GM18909 (cell line): ENCODE results near the gene CDC42EP4.

ENCODE experiments used
- ATAC-seq: cut with Tn5 transposase; IDR thresholded peaks from one replicate; pipeline ENCODE4 v1.9.1; 2021; ENCODE audit warnings: mild to moderate bottlenecking; ENCODE audit not compliant: unreplicated experiment, poor library complexity

Gene CDC42EP4

DNA sequence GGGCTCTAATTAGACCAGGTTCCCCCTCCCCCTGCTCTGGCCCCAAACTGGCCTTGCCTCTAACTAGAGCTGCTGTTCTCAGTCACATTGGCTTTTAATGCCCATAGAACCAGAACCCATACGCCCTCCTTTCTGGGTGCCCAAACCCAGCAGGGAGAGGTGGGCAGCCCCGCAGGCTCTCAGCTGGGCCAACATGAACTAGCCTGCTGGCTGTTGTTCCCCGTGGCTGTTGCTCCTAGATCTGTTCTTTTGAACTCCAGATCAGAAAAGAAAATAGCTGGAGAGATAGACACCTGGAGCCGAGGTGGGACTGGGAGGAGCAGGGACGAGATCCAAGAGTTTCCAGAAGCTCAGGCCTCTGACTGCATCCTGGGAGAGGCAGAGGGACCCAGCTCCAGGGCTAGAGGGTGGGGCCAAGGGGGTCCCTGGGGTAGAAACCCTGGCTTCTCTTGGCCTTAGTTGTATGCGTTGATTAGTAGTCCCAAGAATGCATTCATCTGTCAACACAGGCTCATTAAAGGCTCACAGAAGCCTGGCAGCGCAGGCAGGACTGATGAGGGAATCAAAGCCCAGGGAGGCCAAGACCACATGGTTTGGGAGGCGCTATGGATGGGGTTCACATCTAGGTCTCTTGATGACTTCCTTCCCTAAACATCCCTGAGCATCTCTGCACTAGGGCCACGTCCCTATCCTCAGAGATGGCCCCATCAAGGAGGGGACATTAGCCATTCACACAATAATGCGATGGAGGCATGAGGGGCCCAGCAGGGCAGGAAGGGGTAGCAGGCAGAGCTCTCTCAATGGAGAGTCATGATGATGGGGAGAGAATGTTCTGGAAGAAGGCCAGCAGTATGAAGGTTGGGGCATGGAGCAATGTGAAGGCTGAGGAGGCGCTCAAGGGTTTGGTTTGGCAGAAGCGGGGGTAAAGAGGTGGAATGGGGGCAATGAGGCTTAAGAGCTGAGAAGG, 48.8 kb downstream of the CDC42EP4 start:
- no peak for ATAC-seq

DNA sequence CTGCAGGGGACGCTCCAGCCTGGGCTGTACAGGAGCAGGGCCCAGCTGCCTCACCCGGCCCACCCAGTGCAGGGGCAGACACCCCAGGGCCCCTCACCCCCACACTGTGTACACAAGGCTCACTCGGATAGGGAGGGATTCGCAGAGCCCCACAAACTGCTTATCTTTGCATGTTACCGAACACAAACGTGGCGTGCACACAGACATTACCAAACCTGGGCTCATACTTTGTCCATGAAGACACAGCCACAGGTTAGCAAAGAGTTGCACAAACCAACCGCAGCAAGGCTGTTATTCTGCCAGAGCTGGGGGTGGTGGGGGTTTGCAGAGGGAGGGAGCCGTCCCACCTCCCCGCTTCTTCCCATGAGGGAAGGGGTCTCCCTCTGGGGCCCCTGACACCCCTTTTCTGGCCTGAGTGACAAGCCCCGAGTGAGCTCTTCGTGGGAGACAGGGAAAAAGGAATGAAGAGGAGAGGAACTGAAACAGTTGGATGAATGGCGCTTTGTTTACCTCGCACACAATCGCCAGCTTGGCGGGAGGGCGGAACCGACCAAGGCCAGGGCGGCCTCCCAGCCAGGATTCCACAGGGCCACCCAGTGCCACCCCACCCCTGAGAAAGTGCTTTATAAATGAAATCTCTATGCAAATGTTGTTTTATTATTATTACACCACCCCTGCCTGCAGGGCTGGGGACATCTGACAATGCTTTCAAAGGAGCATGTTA, 49.7 kb downstream of the CDC42EP4 start:
- no peak for ATAC-seq

DNA sequence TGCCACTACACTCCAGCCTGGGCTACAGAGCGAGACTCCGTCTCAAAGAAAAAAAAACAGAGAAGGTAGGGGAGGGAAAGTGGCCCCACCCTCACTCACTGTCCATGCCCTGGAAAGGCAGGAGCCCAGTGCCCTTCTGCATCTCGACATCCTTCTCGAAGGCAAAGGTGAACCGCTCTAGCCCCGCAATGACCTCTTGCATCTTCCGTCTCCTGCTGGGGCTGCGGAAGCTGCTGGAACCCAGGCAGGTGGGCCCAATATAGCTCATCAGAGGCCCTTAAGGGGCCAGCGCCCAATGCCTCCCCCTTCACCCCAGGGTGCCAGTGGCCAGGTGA, 50.2 kb downstream of the CDC42EP4 start, which contains the start of gene CPSF4L:
Gene CPSF4L (minus strand): TSS at position 264 of the 335 bp plus-strand sequence. CDS start 62 bp downstream, at position 202.
- no peak for ATAC-seq

DNA sequence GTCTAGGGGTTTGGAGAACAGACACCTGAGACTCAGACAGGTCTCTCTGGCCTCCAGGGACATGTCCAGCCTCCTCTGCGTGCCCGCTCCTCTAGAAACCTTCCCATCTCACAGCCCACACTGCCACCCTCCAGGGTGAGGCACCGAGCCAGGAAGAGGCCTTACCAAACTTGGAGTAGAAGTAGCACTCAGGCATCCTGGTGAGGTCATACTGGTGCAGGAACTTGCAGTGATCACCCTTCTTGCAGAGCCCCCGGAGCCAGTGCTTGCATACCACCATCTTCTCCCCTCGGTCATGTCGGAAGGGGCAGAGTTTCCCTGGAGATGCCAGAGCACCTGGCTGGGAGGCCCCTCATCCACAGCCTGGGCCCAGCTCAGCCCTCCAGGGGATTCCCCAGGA, 54.3 kb downstream of the CDC42EP4 start:
- ATAC-seq, result no peak

DNA sequence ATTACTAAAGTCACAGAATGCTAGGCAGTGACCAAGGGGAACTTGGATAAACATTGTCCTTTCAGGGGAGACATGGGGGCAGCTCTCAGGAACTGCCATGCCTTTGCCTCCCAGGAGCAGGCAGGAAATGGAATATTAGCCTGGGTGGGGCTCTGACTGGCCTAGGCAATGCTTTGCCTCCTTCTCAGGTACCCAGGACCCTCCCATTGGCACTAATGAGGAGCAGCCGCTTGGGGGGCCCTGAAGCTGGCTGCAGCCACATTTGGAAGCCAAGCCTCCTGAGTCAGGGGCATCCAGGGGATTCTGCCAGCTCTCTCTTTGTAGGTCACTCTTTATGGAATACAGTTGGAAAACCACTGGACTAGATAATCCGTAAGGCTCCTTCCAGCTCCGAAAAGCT, 55.6 kb downstream of the CDC42EP4 start:
- ATAC-seq, result no peak

DNA sequence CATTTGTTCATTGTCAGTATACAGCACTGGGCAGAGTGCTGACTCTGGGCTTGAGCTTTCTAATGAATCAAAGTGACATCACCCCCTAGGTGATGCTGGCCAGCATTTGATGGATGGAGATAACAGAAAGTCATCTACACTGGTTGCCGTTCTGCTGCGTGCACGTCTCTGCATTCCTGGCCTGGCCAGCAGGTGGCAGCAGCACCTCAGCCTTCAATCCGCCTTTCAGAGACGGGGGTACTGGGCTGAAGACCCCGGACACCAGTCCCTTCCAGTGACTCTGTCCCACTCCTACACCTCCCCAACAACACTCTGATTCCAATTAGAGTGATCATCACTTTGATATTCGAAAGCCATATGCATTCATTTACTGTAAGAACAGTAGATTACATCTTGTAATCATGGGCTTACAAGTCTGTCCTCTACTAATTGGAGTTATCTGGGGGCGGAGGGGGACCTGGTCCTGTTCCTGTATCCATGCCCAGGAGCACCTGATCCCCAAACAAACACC, 56.1 kb downstream of the CDC42EP4 start:
- ATAC-seq, result peak; percentile 62

DNA sequence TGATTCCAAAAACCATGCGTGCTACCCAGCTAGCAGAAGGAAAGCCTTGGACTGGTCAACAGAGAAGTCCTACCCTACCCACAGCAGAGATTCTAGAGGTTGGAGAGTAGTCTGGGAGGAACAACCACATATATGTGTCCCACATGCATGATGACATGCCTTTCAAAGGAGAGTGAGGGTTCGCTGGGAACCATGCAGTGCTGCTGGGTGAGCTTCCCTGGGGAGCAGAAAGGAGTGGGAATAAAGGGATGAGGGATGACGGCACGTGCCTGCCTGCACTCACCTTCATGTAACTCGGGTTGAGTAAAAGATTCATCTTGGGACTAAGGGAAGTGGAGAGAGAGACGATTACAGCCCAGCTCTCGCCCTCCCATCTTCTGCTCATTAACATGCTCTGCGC, 59.9 kb downstream of the CDC42EP4 start:
- no peak for ATAC-seq

DNA sequence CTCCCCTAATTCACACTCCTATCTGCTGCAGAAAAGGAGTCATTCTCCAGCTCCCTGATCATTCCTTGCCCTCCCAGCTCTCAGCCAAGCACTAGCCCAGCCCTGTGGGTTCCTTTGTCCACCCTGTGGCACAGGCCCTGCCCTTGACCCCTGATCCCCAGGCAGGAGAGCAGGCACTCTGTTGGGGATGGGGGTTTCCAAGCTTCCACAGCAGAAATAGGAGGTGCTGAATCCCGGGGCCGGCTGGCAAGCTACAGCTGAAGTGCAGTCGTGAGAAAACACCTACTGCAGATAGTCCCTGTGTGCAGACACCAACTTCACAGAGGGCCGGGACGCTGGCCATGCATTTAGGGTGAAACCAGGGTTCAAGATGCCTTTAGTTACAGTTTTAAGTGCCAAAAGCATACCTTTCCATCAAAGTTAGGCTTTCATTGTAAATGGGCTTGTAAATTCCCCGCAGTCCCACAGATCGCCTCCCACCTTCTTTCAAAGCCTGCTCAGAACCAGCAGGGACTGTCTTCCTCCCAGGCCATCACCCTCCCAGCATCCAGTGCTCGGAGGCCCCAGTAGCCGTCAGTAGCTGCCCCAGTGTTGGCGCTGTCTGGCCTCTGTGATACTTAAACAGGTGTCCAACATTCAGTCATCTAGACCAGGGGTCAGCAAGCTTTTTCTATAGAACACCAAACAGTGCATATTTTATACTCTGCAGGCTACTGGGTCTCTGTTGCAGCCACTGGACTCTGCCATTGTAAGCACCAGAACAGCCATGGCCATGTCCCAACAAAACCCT, 60.8 kb downstream of the CDC42EP4 start:
- ATAC-seq, result no peak

DNA sequence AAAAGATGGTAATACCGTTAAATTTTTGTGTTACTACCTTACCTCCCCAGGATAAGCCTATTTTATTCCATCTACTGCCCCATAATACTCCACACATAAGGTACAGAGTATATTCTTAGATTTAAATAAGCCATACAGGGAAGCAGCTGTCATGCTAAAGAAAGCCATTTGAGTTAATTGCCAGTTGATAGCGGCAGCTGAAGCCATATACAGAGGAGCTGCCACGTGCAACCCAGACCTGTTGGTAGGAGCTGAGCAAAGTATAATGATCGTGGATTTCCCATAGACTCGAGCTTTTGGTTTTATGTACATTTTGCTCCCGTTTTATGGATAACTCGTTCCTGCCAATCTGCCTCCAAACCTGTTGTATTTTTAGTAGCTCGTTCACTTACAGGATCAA, 62.1 kb downstream of the CDC42EP4 start:
- no peak for ATAC-seq

DNA sequence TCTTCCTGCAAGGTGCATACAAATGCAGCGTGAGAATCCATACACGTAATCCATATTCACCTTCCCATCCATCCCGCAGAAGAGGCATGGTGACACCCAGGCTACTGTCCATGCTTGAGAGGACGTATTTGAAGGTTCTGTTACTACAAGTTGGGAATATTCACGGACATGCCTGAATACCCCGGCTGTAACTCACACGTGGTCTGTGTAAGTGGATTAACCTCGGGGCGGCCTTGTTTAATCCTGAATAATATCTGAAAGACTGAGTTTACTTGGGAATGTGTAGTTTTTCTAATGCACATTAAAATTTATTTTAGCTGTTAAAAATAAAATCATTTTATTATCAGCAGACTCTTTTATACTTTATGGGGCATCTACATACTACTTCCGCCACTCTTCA, 63.3 kb downstream of the CDC42EP4 start:
- no peak for ATAC-seq

DNA sequence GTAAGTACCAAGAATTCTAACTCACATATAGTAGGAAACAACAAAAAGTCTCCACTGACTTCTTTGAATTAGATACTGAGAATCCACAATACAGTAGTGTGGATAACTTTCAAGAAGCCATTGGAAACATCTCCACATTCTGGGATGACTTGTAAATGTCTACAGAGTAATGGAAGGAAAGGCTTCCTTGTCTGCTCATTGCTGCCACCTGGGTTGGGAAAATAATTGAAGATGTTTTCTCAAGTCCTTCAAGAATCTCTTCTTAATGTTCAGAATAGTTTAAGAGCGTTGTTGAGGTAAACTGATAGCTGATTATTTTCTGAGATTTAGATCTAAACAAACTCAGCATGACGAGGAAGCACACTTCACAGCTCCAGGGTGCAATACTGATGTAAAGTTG, 64.1 kb downstream of the CDC42EP4 start:
- ATAC-seq, result no peak

DNA sequence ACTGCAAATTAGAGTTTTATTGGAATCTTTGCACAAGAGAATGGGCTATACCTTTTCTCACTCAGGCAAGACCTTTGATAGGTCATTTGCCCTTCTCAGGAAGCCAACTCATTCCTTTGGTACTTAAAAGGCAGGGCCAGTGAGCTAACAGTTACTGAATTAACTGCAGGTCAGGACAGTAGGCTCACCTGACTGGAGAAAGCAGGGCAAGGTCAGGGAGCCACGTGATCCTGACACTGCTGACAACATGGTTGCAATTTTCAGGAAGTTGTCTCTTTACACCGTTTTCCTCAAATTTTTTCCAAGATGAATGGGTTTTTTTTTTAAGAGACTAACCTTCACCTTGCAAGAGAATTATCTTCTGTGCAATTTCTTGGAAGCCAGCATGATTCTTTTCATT, 71.2 kb downstream of the CDC42EP4 start:
- no peak for ATAC-seq

DNA sequence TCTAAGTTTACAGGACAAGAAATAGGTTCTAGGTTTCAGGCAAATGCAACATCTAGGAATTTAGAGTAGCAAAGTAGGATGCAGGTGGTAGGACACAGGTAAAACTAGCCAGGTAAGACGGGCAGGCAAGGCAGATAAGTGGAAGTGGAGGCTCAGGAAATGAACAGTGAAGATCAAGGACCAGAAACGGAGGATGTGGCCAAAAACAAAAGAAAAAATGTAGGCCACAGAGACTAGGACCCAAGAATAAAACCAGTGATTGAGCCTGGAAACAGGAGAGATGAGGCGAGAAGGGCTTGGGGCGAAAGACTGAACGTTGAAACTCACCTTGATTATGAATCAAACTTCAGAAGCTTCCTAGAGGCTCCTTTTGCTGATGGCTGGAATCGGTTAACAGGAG, 74.1 kb downstream of the CDC42EP4 start:
- ATAC-seq, result no peak

DNA sequence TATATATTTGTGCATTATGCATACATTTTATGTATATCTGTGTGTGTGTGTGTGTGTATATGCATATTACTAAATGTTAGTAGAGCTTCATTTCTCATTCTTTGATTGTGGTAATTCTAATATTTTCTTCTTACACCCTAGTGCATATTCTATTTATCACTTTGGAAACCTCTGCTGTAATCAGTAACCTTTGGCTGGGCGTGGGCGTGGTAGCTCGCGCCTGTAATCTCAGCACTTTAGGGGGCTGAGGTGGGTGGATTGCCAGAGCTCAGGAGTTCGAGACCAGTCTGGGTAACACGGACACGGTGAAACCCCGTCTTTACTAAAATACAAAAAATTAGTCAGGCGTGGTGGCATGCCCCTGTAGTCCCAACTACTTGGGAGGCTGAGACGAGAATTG, 77.1 kb downstream of the CDC42EP4 start:
- ATAC-seq, result no peak
